PC-3 (cell line): Measurements from ENCODE around the gene MKLN1. TPM values are rescaled to one million over a fixed set of nuclear protein-coding genes. Genes with fewer than 3 reads are reported as not detected.

Experiments used
- ATAC-seq: fragments of 200-7000 bp; cut with Tn5 transposase; 2 replicates; pipeline ENCODE4 v1.9.1; 2020; ENCODE audit warnings: mild to moderate bottlenecking, moderate library complexity
- BruUV-seq: library from RNA; stranded (reverse); fragments of 400-500 nt; replicated peaks from 2 replicates; lab custom pipeline; 2021; lab: Mats Ljungman, UMichigan
- CTCF ChIA-PET: fragments of 300-600 bp; sonication (Branson Sonifier 250); formaldehyde crosslinking; loops from one replicate; lab custom pipeline; 2022; ENCODE audit warnings: antibody characterized with exemption; lab: Charles Lee
- POLR2A ChIA-PET: fragments of 300-600 bp; sonication (Branson Sonifier 250); formaldehyde crosslinking; loops from one replicate; lab custom pipeline; 2022; ENCODE audit warnings: antibody characterized with exemption; ENCODE audit not compliant: unreplicated experiment; lab: Charles Lee
- DNase-seq: peaks from one replicate; pipeline ENCODE4 v3.0.0-alpha.2; 2015
- H2AFZ ChIP-seq: fragments of 300-600 bp; sonication (generic); 2 replicates; pipeline ENCODE4 v1.6.0; 2016; ENCODE audit warnings: antibody characterized with exemption, low read length
- H3F3A ChIP-seq: fragments of 300-600 bp; sonication (generic); one replicate; pipeline ENCODE4 v1.6.0; 2017; ENCODE audit warnings: antibody characterized with exemption, low read length, control low read depth, mild to moderate bottlenecking; ENCODE audit not compliant: unreplicated experiment
- H3K27ac ChIP-seq: fragments of 300-600 bp; sonication (generic); 2 replicates; pipeline ENCODE4 v1.5.1; 2016; ENCODE audit warnings: mild to moderate bottlenecking, low read length
- H3K27me3 ChIP-seq: fragments of 300-600 bp; sonication (generic); 2 replicates; pipeline ENCODE4 v1.6.1; 2016; ENCODE audit warnings: low read length, mixed read lengths
- H3K36me3 ChIP-seq: fragments of 300-600 bp; sonication (generic); 2 replicates; pipeline ENCODE4 v1.6.1; 2016; ENCODE audit warnings: low read depth, mixed run types, low read length, mixed read lengths
- H3K4me1 ChIP-seq: fragments of 300-600 bp; sonication (generic); 2 replicates; pipeline ENCODE4 v1.5.1; 2016; ENCODE audit warnings: low read length; ENCODE audit not compliant: insufficient read depth
- H3K4me2 ChIP-seq: fragments of 300-600 bp; sonication (generic); 2 replicates; pipeline ENCODE4 v1.6.0; 2016; ENCODE audit warnings: low read length
- H3K4me3 ChIP-seq: fragments of 300-600 bp; sonication (generic); 2 replicates; pipeline ENCODE4 v1.5.1; 2016; ENCODE audit warnings: mild to moderate bottlenecking, low read length, mixed read lengths
- H3K79me2 ChIP-seq: fragments of 300-600 bp; sonication (generic); 2 replicates; pipeline ENCODE4 v1.6.1; 2017; ENCODE audit warnings: low read length, mixed read lengths
- H3K9ac ChIP-seq: fragments of 300-600 bp; sonication (generic); 2 replicates; pipeline ENCODE4 v1.6.0; 2016; ENCODE audit warnings: mild to moderate bottlenecking, low read length
- H3K9me2 ChIP-seq: fragments of 300-600 bp; sonication (generic); replicated peaks from 2 replicates; pipeline ENCODE4 v1.6.1; 2016; ENCODE audit warnings: mixed run types, low read length, mixed read lengths
- H3K9me3 ChIP-seq: fragments of 300-600 bp; sonication (generic); 2 replicates; pipeline ENCODE4 v1.6.1; 2016; ENCODE audit warnings: low read length, mixed read lengths
- H4K20me1 ChIP-seq: fragments of 300-600 bp; sonication (generic); 2 replicates; pipeline ENCODE4 v1.6.1; 2016; ENCODE audit warnings: low read length, mixed read lengths
- CTCF ChIP-seq: fragments of 300-600 bp; sonication (generic); conservative IDR thresholded peaks from 2 replicates; pipeline ENCODE4 v1.5.1; 2017; ENCODE audit warnings: antibody characterized with exemption, low read depth, mild to moderate bottlenecking, low read length
- EZH2 ChIP-seq: fragments of 300-600 bp; sonication (generic); IDR thresholded peaks from one replicate; pipeline ENCODE4 v1.6.1; 2017; ENCODE audit warnings: antibody characterized with exemption, mild to moderate bottlenecking, low read length; ENCODE audit not compliant: unreplicated experiment
- EZH2phosphoT487 ChIP-seq: fragments of 300-600 bp; sonication (generic); IDR thresholded peaks from 2 replicates; pipeline ENCODE4 v1.6.1; 2018; ENCODE audit warnings: mild to moderate bottlenecking, antibody characterized with exemption, low read length, borderline replicate concordance
- intact Hi-C: fragments of 100-400 bp; cut with micrococcal nuclease; formaldehyde crosslinking; loops from 2 replicates; pipeline ENCODE4 v1.9.0; 2023
- total RNA-seq: library from RNA; depleted of rRNA; stranded (reverse); fragments of >200 nt; gene quantifications from 2 replicates; pipeline ENCODE4 v1.2.3, GENCODE V29; 2014

Gene MKLN1
- total RNA-seq, 1 experiment from 2014 or later, result 16.3 TPM

GRCh38 chr7:131322861-131323260 is 4.8 kb upstream of the MKLN1 start:
- DNase-seq, result no peak
- H3K36me3 ChIP-seq, result no peaks in the 10 kb centered on the region
- TF ChIP-seq EZH2, result no peak
- no peak for TF ChIP-seq CTCF
- no peak for TF ChIP-seq EZH2phosphoT487
- H3K27me3 ChIP-seq, result no peaks in the 10 kb centered on the region
- intact Hi-C loops, result loop anchor here (10.0 kb wide), 1 partner anchor 158 kb away; no protein-coding TSS in a partner anchor
- H2AFZ ChIP-seq, result no peak overlapping the region
- H3K9ac ChIP-seq, result no peak overlapping the region
- no peaks in the 10 kb centered on the region for H3K9me3 ChIP-seq
- POLR2A ChIA-PET, result no interaction called here
- no peak overlapping the region for H3K27ac ChIP-seq
- no peaks in the 10 kb centered on the region for H3F3A ChIP-seq
- H3K4me3 ChIP-seq, result no peak overlapping the region
- CTCF ChIA-PET, result no interaction called here
- H3K9me2 ChIP-seq, result no peaks in the 10 kb centered on the region
- no peak overlapping the region for H3K4me2 ChIP-seq
- no peak for ATAC-seq
- no TSS peak for BruUV-seq
- peaks cover 8% of the 10 kb centered on the region; the same call in 1 of the 2 replicates for H3K4me1 ChIP-seq
- peaks cover 6% of the 10 kb centered on the region for H3K79me2 ChIP-seq
- no peaks in the 10 kb centered on the region for H4K20me1 ChIP-seq

- no peaks in the 10 kb centered on the region for H3K9me2 ChIP-seq
- CTCF ChIA-PET, result interaction anchor here (0.6 kb wide), 1 partner anchor 493 kb away, joined by 3 read pairs; no protein-coding TSS in a partner anchor
- POLR2A ChIA-PET, result no interaction called here
Observed at GRCh38 chr7:131325179-131325840, 2.4 kb upstream of the MKLN1 start.

More at GRCh38 chr7:131325179-131325840, 2.4 kb upstream of the MKLN1 start:
- Histone ChIP-seq H3K79me2 (peaks cover 31% of the 10 kb centered on the region), H2AFZ (no peak overlapping the region), H3K9ac (no peak overlapping the region), H3K27ac (no peak overlapping the region), H3K9me3 (no peaks in the 10 kb centered on the region), H3F3A (no peaks in the 10 kb centered on the region), H3K4me3 (no peak overlapping the region), H3K27me3 (no peaks in the 10 kb centered on the region), H4K20me1 (peaks cover 9% of the 10 kb centered on the region; the same call in 1 of the 2 replicates), H3K36me3 (no peaks in the 10 kb centered on the region), H3K4me2 (no peak overlapping the region), H3K4me1 (peaks cover 22% of the 10 kb centered on the region)
- ATAC-seq (no peak), DNase-seq (no peak)
- TF ChIP-seq EZH2phosphoT487 (no peak), CTCF (no peak), EZH2 (no peak)
- intact Hi-C loops, result loop anchor here (10.0 kb wide), 1 partner anchor 161 kb away; no protein-coding TSS in a partner anchor
- BruUV-seq, result no TSS peak
